ENCODE data around the gene EYA4.

The EYA4 gene

GRCh38 chr6:133466680-133467079 lies 225.5 kb downstream of the EYA4 start:
- no peaks in the 10 kb centered on the region for H3K36me3 ChIP-seq (ENCODE audit: control insufficient read depth, insufficient read depth, low read length)
- H3K4me3 ChIP-seq (ENCODE audit: low read length), result no peak overlapping the region
- no peak overlapping the region for H3K27ac ChIP-seq (ENCODE audit: low read depth, low read length)
- no peak overlapping the region for H3K9ac ChIP-seq (ENCODE audit: low read length)
- no peaks in the 10 kb centered on the region for H3K4me1 ChIP-seq (ENCODE audit: control insufficient read depth, insufficient read depth, low read length)
- no peaks in the 10 kb centered on the region for H3K27me3 ChIP-seq (ENCODE audit: control insufficient read depth, insufficient read depth, low read length)

DNA sequence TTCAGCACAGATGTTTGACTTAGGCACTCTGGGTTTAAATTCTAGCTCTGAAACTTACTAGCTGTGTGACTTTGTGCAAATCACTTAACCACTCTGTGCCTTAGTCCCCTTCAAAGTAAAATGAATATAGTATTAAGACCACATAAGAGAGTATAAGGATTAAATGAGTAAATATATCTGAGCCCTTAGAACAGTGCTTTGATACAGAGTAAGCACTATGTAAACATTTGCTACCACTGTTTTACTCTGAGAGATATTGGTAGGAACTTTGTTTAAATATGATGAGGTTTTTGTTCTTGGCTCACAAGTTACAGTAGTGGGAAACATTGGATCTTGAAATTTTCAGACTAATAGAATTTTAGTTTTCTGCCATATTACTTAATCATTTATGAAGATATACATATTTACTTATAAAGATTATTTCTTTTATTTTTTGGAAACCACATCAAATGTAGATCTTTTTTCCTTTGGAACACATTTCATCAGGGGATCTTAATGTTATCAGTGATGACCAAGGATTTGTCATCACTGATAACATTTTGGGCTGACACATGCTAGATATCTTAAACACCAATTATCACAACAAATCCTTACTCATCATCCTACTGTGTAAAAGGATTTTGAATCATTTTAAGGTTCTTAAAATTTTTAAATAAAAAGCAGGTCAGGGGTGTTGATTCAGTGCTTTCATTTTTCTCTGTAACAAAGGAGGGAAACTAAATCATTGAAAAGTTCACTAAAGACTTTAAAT lies 226.2 kb downstream of the EYA4 start:
- no peak overlapping the region for H3K9ac ChIP-seq (ENCODE audit: low read length)
- no peak overlapping the region for H3K27ac ChIP-seq (ENCODE audit: low read depth, low read length)

DNA sequence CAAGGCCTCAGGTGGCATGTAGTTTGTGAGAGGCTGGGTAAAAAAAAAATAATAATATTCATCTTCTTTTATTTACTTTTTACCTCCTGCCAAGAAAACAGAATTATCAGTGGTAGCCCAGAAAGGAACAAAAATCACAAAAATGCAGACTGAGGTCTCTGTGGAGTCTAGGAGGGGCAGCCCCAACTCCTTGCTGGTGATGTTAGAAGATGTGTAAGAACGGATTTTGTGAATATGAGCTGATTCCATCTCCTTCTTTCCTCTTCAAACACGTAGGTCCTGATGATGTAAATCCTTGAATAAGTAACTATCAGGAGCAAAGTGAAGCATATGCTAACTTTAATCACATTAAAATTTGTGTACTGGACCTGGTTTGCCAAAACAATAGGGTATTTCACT lies 226.8 kb downstream of the EYA4 start:
- no peaks in the 10 kb centered on the region for H3K4me1 ChIP-seq (ENCODE audit: control insufficient read depth, insufficient read depth, low read length)
- H3K36me3 ChIP-seq (ENCODE audit: control insufficient read depth, insufficient read depth, low read length), result no peaks in the 10 kb centered on the region
- no peak overlapping the region for H3K27ac ChIP-seq (ENCODE audit: low read depth, low read length)
- no peak overlapping the region for H3K4me3 ChIP-seq (ENCODE audit: low read length)
- no peak overlapping the region for H3K9ac ChIP-seq (ENCODE audit: low read length)
- H3K27me3 ChIP-seq (ENCODE audit: control insufficient read depth, insufficient read depth, low read length), result no peaks in the 10 kb centered on the region

More for the DNA sequence above, 226.2 kb downstream of the EYA4 start:
- Histone ChIP-seq H3K27me3 (ENCODE audit: control insufficient read depth, insufficient read depth, low read length) (no peaks in the 10 kb centered on the region), H3K4me3 (ENCODE audit: low read length) (no peak overlapping the region), H3K36me3 (ENCODE audit: control insufficient read depth, insufficient read depth, low read length) (no peaks in the 10 kb centered on the region), H3K4me1 (ENCODE audit: control insufficient read depth, insufficient read depth, low read length) (no peaks in the 10 kb centered on the region)

DNA sequence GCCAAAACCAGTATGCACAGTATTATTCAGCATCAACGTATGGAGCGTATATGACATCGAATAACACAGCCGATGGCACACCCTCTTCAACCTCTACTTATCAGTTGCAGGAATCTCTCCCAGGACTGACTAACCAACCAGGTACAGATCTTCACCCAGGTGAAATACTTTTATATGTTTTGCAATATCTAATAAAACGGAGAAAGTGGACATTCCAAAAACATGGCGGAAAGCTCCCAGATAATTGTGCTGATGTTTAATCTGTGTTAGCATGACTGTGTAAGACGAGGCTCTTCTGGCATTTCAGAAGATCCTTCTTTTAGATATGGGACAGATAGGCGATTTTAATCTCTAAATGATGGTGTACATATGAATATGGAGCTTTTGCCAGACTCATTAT lies 227.4 kb downstream of the EYA4 start:
- Histone ChIP-seq H3K9ac (ENCODE audit: low read length) (no peak overlapping the region), H3K27me3 (ENCODE audit: control insufficient read depth, insufficient read depth, low read length) (no peaks in the 10 kb centered on the region), H3K4me1 (ENCODE audit: control insufficient read depth, insufficient read depth, low read length) (no peaks in the 10 kb centered on the region), H3K36me3 (ENCODE audit: control insufficient read depth, insufficient read depth, low read length) (no peaks in the 10 kb centered on the region), H3K27ac (ENCODE audit: low read depth, low read length) (no peak overlapping the region), H3K4me3 (ENCODE audit: low read length) (no peak overlapping the region)

DNA sequence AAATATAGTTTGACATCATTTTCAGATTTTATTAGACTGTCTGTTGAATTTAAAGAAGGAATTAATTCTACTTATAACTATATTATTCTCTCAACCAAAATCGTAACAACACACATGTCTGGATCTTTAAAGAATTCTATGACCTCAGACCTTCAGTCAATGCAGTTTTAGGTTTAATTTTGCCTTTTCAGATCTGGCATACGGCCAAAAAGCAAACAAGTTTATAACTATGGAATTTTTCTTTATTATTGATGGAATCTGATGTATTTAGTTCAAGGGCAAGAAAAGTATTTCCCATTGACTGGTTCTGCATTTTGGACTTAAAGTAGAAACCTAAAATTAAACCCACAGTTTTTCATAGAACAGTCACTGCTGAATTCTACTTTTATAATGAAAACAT lies 233.4 kb downstream of the EYA4 start:
- H3K36me3 ChIP-seq (ENCODE audit: control insufficient read depth, insufficient read depth, low read length), result no peaks in the 10 kb centered on the region
- no peak overlapping the region for H3K27ac ChIP-seq (ENCODE audit: low read depth, low read length)
- no peak overlapping the region for H3K9ac ChIP-seq (ENCODE audit: low read length)
- H3K27me3 ChIP-seq (ENCODE audit: control insufficient read depth, insufficient read depth, low read length), result no peaks in the 10 kb centered on the region
- no peaks in the 10 kb centered on the region for H3K4me1 ChIP-seq (ENCODE audit: control insufficient read depth, insufficient read depth, low read length)
- no peak overlapping the region for H3K4me3 ChIP-seq (ENCODE audit: low read length)

GRCh38 chr6:133478673-133479072 lies 237.5 kb downstream of the EYA4 start:
- Histone ChIP-seq H3K4me3 (ENCODE audit: low read length) (no peak overlapping the region), H3K9ac (ENCODE audit: low read length) (no peak overlapping the region), H3K27me3 (ENCODE audit: control insufficient read depth, insufficient read depth, low read length) (no peaks in the 10 kb centered on the region), H3K27ac (ENCODE audit: low read depth, low read length) (no peak overlapping the region), H3K36me3 (ENCODE audit: control insufficient read depth, insufficient read depth, low read length) (no peaks in the 10 kb centered on the region), H3K4me1 (ENCODE audit: control insufficient read depth, insufficient read depth, low read length) (no peaks in the 10 kb centered on the region)

DNA sequence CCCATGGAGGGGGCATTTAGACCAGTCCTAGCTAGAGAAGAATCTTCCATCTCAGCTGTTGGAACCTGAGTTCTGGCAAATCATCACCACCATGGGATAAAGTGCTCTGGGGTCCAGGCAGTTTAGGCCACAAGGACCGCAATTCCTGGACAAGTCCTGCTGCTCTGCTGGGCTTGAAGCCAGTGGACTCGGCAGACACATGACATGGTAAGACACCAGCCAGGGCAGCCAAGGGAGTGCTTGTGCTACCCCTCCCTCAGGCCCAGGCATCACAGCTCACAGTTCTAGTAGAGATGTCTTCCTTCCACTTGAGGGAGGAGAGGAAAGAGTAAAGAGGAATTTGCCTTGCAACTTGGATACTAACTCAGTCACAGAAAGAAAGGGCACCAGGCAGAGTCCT lies 246.0 kb downstream of the EYA4 start:
- Histone ChIP-seq H3K4me3 (ENCODE audit: low read length) (no peak overlapping the region), H3K36me3 (ENCODE audit: control insufficient read depth, insufficient read depth, low read length) (no peaks in the 10 kb centered on the region), H3K27me3 (ENCODE audit: control insufficient read depth, insufficient read depth, low read length) (no peaks in the 10 kb centered on the region), H3K9ac (ENCODE audit: low read length) (no peak overlapping the region), H3K27ac (ENCODE audit: low read depth, low read length) (no peak overlapping the region), H3K4me1 (ENCODE audit: control insufficient read depth, insufficient read depth, low read length) (no peaks in the 10 kb centered on the region)

- H3K27me3 ChIP-seq (ENCODE audit: control insufficient read depth, insufficient read depth, low read length), result no peaks in the 10 kb centered on the region
- H3K4me1 ChIP-seq (ENCODE audit: control insufficient read depth, insufficient read depth, low read length), result no peaks in the 10 kb centered on the region
- H3K4me3 ChIP-seq (ENCODE audit: low read length), result no peak overlapping the region
- H3K9ac ChIP-seq (ENCODE audit: low read length), result no peak overlapping the region
- no peak overlapping the region for H3K27ac ChIP-seq (ENCODE audit: low read depth, low read length)
- no peaks in the 10 kb centered on the region for H3K36me3 ChIP-seq (ENCODE audit: control insufficient read depth, insufficient read depth, low read length)
These were observed 254.2 kb downstream of the EYA4 start for GRCh38 chr6:133495205-133495903.

GRCh38 chr6:133499662-133500061 lies 258.5 kb downstream of the EYA4 start:
- no peaks in the 10 kb centered on the region for H3K36me3 ChIP-seq (ENCODE audit: control insufficient read depth, insufficient read depth, low read length)
- H3K27me3 ChIP-seq (ENCODE audit: control insufficient read depth, insufficient read depth, low read length), result no peaks in the 10 kb centered on the region
- no peaks in the 10 kb centered on the region for H3K4me1 ChIP-seq (ENCODE audit: control insufficient read depth, insufficient read depth, low read length)
- H3K27ac ChIP-seq (ENCODE audit: low read depth, low read length), result no peak overlapping the region
- no peak overlapping the region for H3K9ac ChIP-seq (ENCODE audit: low read length)
- no peak overlapping the region for H3K4me3 ChIP-seq (ENCODE audit: low read length)

DNA sequence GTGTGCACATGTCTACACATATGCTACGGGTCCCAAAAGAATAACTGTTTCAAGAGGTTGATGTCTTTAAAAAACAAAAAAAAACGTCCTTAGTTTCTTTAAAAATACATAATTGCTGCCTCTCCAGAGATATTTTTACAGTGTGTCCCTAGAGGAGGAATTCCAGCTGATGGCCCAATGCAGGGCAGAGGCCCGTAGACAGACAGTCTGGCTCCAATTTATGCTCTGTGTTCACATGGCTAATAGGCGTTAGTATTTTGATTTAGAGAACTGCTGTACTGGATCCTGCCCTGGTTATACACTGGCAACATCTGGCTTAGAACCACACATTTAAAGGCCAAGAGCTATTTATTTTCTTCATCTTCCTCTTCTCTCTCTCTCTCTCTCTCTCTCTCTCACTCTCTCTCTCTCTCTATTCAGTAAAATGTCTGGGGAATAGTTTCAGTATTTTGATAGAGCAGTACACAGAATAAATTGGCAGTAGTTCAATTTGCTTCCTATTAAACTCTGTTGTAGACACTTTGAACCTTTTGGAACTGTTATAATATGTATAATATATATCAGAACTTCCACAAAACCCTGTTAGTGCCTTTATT lies 260.6 kb downstream of the EYA4 start:
- no peak overlapping the region for H3K4me3 ChIP-seq (ENCODE audit: low read length)
- H3K27ac ChIP-seq (ENCODE audit: low read depth, low read length), result no peak overlapping the region
- H3K27me3 ChIP-seq (ENCODE audit: control insufficient read depth, insufficient read depth, low read length), result no peaks in the 10 kb centered on the region
- no peak overlapping the region for H3K9ac ChIP-seq (ENCODE audit: low read length)
- no peaks in the 10 kb centered on the region for H3K36me3 ChIP-seq (ENCODE audit: control insufficient read depth, insufficient read depth, low read length)
- H3K4me1 ChIP-seq (ENCODE audit: control insufficient read depth, insufficient read depth, low read length), result no peaks in the 10 kb centered on the region

DNA sequence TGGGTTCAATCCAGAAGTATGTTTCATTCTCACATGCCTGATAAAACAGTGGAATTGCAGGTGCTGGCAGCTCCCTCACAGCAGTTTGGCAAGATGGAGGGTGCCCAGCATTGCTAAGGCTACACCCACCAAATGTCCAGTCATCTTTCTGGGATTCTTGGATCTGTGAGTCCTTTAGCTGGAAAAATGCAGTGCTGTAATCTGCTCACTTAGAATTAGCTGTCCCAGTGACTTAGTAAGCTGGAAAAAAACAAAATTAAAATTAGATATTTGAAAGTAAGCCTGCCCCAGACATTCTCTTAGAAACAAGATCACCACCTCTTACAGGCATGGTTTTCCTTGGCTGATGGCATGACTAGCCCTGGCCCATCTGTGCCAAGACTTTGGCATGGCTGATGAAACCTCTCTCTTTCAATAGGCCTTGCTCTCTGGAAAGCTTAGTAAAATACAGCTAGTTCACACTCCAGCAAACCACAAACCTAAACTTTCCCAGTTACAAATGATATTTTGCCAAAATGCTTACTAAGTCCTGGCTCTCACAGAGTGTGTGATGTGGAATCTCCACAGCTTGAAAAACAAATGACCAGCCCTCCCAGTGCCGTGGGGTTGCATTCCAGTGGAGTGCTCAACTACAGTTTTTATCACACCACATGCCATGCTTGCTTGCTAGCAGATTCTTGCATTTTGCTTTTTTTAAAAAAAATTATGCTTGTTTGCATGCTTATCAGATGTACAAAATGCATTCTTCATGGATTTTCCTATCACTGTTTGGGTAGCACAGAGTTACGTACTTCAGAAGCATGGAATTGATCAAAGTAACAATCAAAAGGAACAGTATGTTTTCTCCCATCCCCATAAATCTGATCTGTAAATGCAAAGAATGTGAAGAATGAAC lies 261.5 kb downstream of the EYA4 start:
- Histone ChIP-seq H3K4me3 (ENCODE audit: low read length) (no peak overlapping the region), H3K4me1 (ENCODE audit: control insufficient read depth, insufficient read depth, low read length) (no peaks in the 10 kb centered on the region), H3K27ac (ENCODE audit: low read depth, low read length) (no peak overlapping the region), H3K27me3 (ENCODE audit: control insufficient read depth, insufficient read depth, low read length) (no peaks in the 10 kb centered on the region), H3K36me3 (ENCODE audit: control insufficient read depth, insufficient read depth, low read length) (no peaks in the 10 kb centered on the region), H3K9ac (ENCODE audit: low read length) (no peak overlapping the region)

- Histone ChIP-seq H3K4me3 (ENCODE audit: low read length) (no peak overlapping the region), H3K27me3 (ENCODE audit: control insufficient read depth, insufficient read depth, low read length) (no peaks in the 10 kb centered on the region), H3K9ac (ENCODE audit: low read length) (no peak overlapping the region), H3K36me3 (ENCODE audit: control insufficient read depth, insufficient read depth, low read length) (no peaks in the 10 kb centered on the region), H3K27ac (ENCODE audit: low read depth, low read length) (no peak overlapping the region), H3K4me1 (ENCODE audit: control insufficient read depth, insufficient read depth, low read length) (no peaks in the 10 kb centered on the region)
These were observed 262.2 kb downstream of the EYA4 start for GRCh38 chr6:133503336-133503729.

All from rectal smooth muscle tissue (tissue), 1 donor.